Measurements from ENCODE around the gene COBL. TPM values are rescaled to one million over a fixed set of nuclear protein-coding genes. Genes with fewer than 3 reads are reported as not detected.
A peak's percentile ranks its signal among the peaks of the same experiment; 100 is the strongest.

COBL gene
- total RNA-seq, 4 donors from 2014 or later, result 50.2 to 156 (median 65.1) TPM

DNA sequence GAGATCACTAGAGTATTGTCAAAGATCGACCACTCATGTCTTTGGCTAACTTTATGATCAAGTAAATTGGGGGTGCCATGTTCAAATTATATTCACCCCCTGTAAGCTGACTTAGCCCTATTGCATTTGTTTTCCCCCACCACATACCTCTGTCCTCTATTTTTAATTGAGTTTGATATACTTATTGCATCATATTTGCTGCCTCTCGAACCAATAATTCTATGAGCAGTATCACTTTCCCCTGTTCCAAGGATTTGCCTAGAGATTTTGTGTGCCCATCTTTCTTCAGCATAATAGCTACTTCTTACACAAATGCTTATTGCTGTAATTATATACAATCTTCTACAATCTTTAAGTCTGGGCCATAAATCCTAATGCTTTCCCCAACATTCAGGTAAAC, 245.2 kb downstream of the COBL start:
- 94% methylated on average over 2 of the region's 2 CpGs for WGBS
- no peak for TF ChIP-seq EP300 (IDR thresholded peaks at IDR 0.05)
- TF ChIP-seq, protein P1, sequence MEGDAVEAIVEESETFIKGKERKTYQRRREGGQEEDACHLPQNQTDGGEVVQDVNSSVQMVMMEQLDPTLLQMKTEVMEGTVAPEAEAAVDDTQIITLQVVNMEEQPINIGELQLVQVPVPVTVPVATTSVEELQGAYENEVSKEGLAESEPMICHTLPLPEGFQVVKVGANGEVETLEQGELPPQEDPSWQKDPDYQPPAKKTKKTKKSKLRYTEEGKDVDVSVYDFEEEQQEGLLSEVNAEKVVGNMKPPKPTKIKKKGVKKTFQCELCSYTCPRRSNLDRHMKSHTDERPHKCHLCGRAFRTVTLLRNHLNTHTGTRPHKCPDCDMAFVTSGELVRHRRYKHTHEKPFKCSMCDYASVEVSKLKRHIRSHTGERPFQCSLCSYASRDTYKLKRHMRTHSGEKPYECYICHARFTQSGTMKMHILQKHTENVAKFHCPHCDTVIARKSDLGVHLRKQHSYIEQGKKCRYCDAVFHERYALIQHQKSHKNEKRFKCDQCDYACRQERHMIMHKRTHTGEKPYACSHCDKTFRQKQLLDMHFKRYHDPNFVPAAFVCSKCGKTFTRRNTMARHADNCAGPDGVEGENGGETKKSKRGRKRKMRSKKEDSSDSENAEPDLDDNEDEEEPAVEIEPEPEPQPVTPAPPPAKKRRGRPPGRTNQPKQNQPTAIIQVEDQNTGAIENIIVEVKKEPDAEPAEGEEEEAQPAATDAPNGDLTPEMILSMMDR (IDR thresholded peaks at IDR 0.05), result no peak
- TF ChIP-seq POLR2AphosphoS5 (IDR thresholded peaks at IDR 0.05), result no peak
- TF ChIP-seq POLR2A (IDR thresholded peaks at IDR 0.05), result no peak
- no peaks in the 10 kb centered on the region for H3K9me3 ChIP-seq

GRCh38 chr7:51070151-51070550, 246.5 kb downstream of the COBL start:
- no peaks in the 10 kb centered on the region for H3K36me3 ChIP-seq
- H3K4me1 ChIP-seq, result peaks cover 14% of the 10 kb centered on the region
- no peaks in the 10 kb centered on the region for H3K27me3 ChIP-seq
- 62% methylated on average over 3 of the region's 3 CpGs for WGBS
- H3K9me3 ChIP-seq, result no peaks in the 10 kb centered on the region
- no peak overlapping the region for H3K4me3 ChIP-seq
- H3K27ac ChIP-seq, result no peak overlapping the region
- DNase-seq (ENCODE audit: low spot score in 2 of 2), result no peak
- no peak for TF ChIP-seq POLR2A (IDR thresholded peaks at IDR 0.05)
- no peak for TF ChIP-seq EP300 (IDR thresholded peaks at IDR 0.05)
- TF ChIP-seq, protein P1 (IDR thresholded peaks at IDR 0.05), result no peak
- TF ChIP-seq POLR2AphosphoS5 (IDR thresholded peaks at IDR 0.05), result no peak

More for the DNA sequence above, 245.2 kb downstream of the COBL start:
- Histone ChIP-seq H3K27me3 (no peaks in the 10 kb centered on the region), H3K36me3 (no peaks in the 10 kb centered on the region), H3K4me1 (peaks cover 14% of the 10 kb centered on the region), H3K27ac (no peak overlapping the region), H3K4me3 (no peak overlapping the region)
- no peak for DNase-seq (ENCODE audit: low spot score in 2 of 2)

- Histone ChIP-seq H3K27ac (no peak overlapping the region), H3K4me1 (peaks cover 14% of the 10 kb centered on the region), H3K4me3 (no peak overlapping the region), H3K27me3 (no peaks in the 10 kb centered on the region), H3K36me3 (no peaks in the 10 kb centered on the region), H3K9me3 (no peaks in the 10 kb centered on the region)
- WGBS, result 34% methylated on average over 5 of the region's 5 CpGs
- DNase-seq (ENCODE audit: low spot score in 2 of 2), result no peak
- TF ChIP-seq, protein P1 (IDR thresholded peaks at IDR 0.05), result no peak
- TF ChIP-seq POLR2A (IDR thresholded peaks at IDR 0.05), result no peak
- no peak for TF ChIP-seq POLR2AphosphoS5 (IDR thresholded peaks at IDR 0.05)
- TF ChIP-seq EP300 (IDR thresholded peaks at IDR 0.05), result no peak
Observed at GRCh38 chr7:51069411-51070083, 247.1 kb downstream of the COBL start.

DNA sequence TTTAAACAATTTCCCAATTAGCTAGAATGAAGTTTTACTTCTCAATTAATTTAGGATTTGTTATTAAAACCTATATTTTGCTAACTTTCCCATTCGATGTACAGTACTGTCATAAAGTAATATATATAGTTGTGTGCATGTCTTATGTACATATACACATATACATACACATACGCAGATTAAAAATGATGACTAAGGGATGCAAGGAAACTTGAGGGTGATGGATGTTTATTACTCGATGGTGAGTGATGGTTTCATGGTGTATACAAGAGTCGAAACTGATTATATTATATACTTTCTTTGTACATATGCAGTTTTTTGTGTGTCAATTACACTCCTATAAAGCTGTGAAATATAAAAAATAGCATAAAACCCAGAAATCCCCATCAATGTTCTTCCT, 248.2 kb downstream of the COBL start:
- Histone ChIP-seq H3K27me3 (no peaks in the 10 kb centered on the region), H3K9me3 (no peaks in the 10 kb centered on the region), H3K36me3 (no peaks in the 10 kb centered on the region), H3K27ac (no peak overlapping the region), H3K4me1 (peaks cover 14% of the 10 kb centered on the region), H3K4me3 (no peak overlapping the region)
- no peak for TF ChIP-seq EP300 (IDR thresholded peaks at IDR 0.05)
- no peak for TF ChIP-seq POLR2AphosphoS5 (IDR thresholded peaks at IDR 0.05)
- TF ChIP-seq POLR2A (IDR thresholded peaks at IDR 0.05), result no peak
- TF ChIP-seq, protein P1 (IDR thresholded peaks at IDR 0.05), result no peak
- DNase-seq (ENCODE audit: low spot score in 2 of 2), result no peak
- WGBS, result 89% methylated on average over 4 of the region's 4 CpGs

GRCh38 chr7:51067757-51068156, 248.9 kb downstream of the COBL start:
- Histone ChIP-seq H3K36me3 (no peaks in the 10 kb centered on the region), H3K4me3 (no peak overlapping the region), H3K27ac (no peak overlapping the region), H3K4me1 (peaks cover 14% of the 10 kb centered on the region), H3K27me3 (no peaks in the 10 kb centered on the region), H3K9me3 (no peaks in the 10 kb centered on the region)
- DNase-seq (ENCODE audit: low spot score in 2 of 2), result no peak
- TF ChIP-seq POLR2A (IDR thresholded peaks at IDR 0.05) (no peak), EP300 (IDR thresholded peaks at IDR 0.05) (no peak), POLR2AphosphoS5 (IDR thresholded peaks at IDR 0.05) (no peak)
- TF ChIP-seq, protein P1 (IDR thresholded peaks at IDR 0.05), result peak; percentile 19 to 67
- 56% methylated on average over 7 of the region's 7 CpGs for WGBS

Measured in suprapubic skin (tissue), 4 donors.